Measurements from ENCODE around the gene ENTHD1.
"Not testable (repeated sequence)": the region's sequence is repeated elsewhere in the genome, so short reads cannot be mapped to it uniquely, and the experiment has no call there.

ENTHD1 gene

GRCh38 chr22:39895682-39896081, 2.1 kb upstream of the ENTHD1 start:
- Histone ChIP-seq H3K79me2 (ENCODE audit: insufficient read depth, low read depth) (no peaks in the 10 kb centered on the region), H2AFZ (ENCODE audit: low read depth) (no peak overlapping the region), H3K4me3 (IDR thresholded peaks at IDR 0.05; ENCODE audit: insufficient read depth, low read depth, low read length) (no peak overlapping the region), H3K9ac (no peak overlapping the region), H3K27ac (no peak overlapping the region), H3K36me3 (ENCODE audit: insufficient read depth) (no peaks in the 10 kb centered on the region), H3K4me1 (ENCODE audit: low read depth, poor library complexity, severe bottlenecking) (peaks cover 7% of the 10 kb centered on the region), H4K20me1 (ENCODE audit: insufficient read depth) (no peaks in the 10 kb centered on the region), H3K27me3 (ENCODE audit: insufficient read depth, low read depth) (no peaks in the 10 kb centered on the region), H3K4me2 (no peak overlapping the region)
- TF ChIP-seq, protein P1, sequence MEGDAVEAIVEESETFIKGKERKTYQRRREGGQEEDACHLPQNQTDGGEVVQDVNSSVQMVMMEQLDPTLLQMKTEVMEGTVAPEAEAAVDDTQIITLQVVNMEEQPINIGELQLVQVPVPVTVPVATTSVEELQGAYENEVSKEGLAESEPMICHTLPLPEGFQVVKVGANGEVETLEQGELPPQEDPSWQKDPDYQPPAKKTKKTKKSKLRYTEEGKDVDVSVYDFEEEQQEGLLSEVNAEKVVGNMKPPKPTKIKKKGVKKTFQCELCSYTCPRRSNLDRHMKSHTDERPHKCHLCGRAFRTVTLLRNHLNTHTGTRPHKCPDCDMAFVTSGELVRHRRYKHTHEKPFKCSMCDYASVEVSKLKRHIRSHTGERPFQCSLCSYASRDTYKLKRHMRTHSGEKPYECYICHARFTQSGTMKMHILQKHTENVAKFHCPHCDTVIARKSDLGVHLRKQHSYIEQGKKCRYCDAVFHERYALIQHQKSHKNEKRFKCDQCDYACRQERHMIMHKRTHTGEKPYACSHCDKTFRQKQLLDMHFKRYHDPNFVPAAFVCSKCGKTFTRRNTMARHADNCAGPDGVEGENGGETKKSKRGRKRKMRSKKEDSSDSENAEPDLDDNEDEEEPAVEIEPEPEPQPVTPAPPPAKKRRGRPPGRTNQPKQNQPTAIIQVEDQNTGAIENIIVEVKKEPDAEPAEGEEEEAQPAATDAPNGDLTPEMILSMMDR (conservative IDR thresholded peaks at IDR 0.05; ENCODE audit: low read depth, low read length), result no peak

DNA sequence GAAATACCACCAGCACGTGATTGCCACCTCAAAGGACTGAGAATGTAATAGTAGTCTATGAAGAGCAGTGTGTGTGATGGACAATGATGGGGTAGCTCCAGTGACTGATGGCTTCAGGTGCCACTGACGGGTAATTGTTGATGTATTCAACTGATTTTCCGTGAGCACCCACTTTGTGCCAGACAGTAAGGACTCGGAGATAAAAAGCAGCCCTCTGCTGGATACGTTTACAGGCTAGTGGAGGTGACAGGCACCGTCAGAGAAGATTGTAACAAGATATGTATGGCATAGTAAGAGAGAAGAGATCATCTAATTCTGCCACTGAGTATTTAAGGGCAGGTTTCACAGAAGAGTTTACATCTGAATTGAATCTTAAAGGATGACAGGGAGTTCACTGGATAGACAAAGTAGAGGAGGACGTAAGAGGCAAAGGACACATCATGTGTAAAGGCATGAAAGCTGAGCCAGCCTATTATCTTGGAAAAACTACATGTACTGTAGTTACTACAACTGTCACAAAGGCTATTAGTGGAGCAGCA, 1.1 kb upstream of the ENTHD1 start:
- H2AFZ ChIP-seq (ENCODE audit: low read depth), result no peak overlapping the region
- no peaks in the 10 kb centered on the region for H3K27me3 ChIP-seq (ENCODE audit: insufficient read depth, low read depth)
- TF ChIP-seq, protein P1 (conservative IDR thresholded peaks at IDR 0.05; ENCODE audit: low read depth, low read length), result no peak
- H3K4me3 ChIP-seq (IDR thresholded peaks at IDR 0.05; ENCODE audit: insufficient read depth, low read depth, low read length), result no peak overlapping the region
- H3K4me2 ChIP-seq, result no peak overlapping the region
- H3K27ac ChIP-seq, result no peak overlapping the region
- no peak overlapping the region for H3K9ac ChIP-seq
- no peaks in the 10 kb centered on the region for H4K20me1 ChIP-seq (ENCODE audit: insufficient read depth)
- no peaks in the 10 kb centered on the region for H3K79me2 ChIP-seq (ENCODE audit: insufficient read depth, low read depth)
- H3K36me3 ChIP-seq (ENCODE audit: insufficient read depth), result no peaks in the 10 kb centered on the region
- H3K4me1 ChIP-seq (ENCODE audit: low read depth, poor library complexity, severe bottlenecking), result no peaks in the 10 kb centered on the region

DNA sequence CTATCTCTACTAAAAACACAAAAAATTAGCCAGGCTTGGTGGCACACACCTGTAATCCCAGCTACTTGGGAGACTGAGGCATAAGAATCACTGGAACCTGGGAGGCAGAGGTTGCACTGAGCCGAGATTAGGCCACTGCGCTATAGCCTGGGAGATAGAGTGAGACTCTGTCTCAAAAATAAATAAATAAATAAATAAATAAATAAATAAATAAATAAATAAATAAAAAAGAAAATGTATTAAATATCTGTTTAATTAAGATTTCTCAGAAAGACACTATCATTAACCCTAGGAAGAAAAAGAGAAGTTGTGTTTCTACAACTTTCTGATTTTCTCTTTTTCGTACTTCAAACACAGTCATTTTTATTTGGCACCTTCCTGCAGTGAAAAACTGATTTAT, 3.6 kb downstream of the ENTHD1 start:
- H4K20me1 ChIP-seq (ENCODE audit: insufficient read depth), result not testable (repeated sequence)

DNA sequence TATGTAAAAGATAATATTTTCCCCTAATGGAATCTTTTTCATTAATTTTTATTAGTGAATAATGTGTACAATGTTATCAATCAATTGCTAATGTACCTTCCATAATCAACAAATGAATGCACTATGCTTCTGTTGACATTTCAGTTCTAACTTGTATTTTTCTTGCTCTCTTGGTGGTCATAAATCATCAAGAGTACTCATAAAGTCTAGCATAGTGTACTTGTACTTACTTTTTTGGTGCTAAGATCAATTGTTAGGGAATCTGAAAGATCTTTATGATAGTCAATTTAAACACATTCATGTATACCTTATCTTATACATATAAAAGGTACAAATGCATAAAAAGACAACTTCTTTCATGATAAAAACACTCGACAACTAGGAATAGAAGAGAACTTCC, 10.5 kb downstream of the ENTHD1 start:
- TF ChIP-seq, protein P1 (conservative IDR thresholded peaks at IDR 0.05; ENCODE audit: low read depth, low read length), result no peak
- Histone ChIP-seq H4K20me1 (ENCODE audit: insufficient read depth) (no peaks in the 10 kb centered on the region), H3K4me2 (no peak overlapping the region), H3K4me3 (IDR thresholded peaks at IDR 0.05; ENCODE audit: insufficient read depth, low read depth, low read length) (no peak overlapping the region), H3K9ac (no peak overlapping the region), H3K79me2 (ENCODE audit: insufficient read depth, low read depth) (no peaks in the 10 kb centered on the region), H3K36me3 (ENCODE audit: insufficient read depth) (no peaks in the 10 kb centered on the region), H3K27me3 (ENCODE audit: insufficient read depth, low read depth) (no peaks in the 10 kb centered on the region), H3K4me1 (ENCODE audit: low read depth, poor library complexity, severe bottlenecking) (no peaks in the 10 kb centered on the region), H3K27ac (no peak overlapping the region), H2AFZ (ENCODE audit: low read depth) (no peak overlapping the region)

More for the DNA sequence above, 3.6 kb downstream of the ENTHD1 start:
- H3K27ac ChIP-seq; H3K4me1 ChIP-seq (ENCODE audit: low read depth, poor library complexity, severe bottlenecking); H3K79me2 ChIP-seq (ENCODE audit: insufficient read depth, low read depth); H3K9ac ChIP-seq; H3K4me3 ChIP-seq (IDR thresholded peaks at IDR 0.05; ENCODE audit: insufficient read depth, low read depth, low read length); H2AFZ ChIP-seq (ENCODE audit: low read depth); H3K36me3 ChIP-seq (ENCODE audit: insufficient read depth); H3K4me2 ChIP-seq; H3K27me3 ChIP-seq (ENCODE audit: insufficient read depth, low read depth): not testable (repeated sequence)

DNA sequence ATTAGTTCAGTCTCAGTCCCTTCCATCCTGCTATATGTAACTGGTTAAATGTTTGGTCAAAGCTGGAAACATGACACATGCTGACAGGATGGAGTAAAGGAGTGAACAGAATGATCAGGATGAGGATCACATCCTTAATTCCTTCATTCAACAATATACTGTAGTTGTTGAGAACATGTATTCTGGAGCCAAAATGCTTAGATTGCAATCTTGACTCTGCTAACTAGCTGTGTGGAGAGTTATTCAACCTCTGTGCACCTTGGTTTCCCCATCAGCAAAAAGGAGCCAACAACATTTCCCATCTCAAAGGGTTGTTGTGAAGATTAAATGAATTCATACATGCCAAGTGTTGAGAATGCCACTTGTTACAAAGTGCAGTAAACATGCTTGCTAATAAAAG, 12.8 kb downstream of the ENTHD1 start:
- no peak overlapping the region for H3K4me2 ChIP-seq
- TF ChIP-seq, protein P1 (conservative IDR thresholded peaks at IDR 0.05; ENCODE audit: low read depth, low read length), result no peak
- H3K9ac ChIP-seq, result no peak overlapping the region
- no peaks in the 10 kb centered on the region for H3K79me2 ChIP-seq (ENCODE audit: insufficient read depth, low read depth)
- no peaks in the 10 kb centered on the region for H4K20me1 ChIP-seq (ENCODE audit: insufficient read depth)
- no peak overlapping the region for H3K4me3 ChIP-seq (IDR thresholded peaks at IDR 0.05; ENCODE audit: insufficient read depth, low read depth, low read length)
- H3K27me3 ChIP-seq (ENCODE audit: insufficient read depth, low read depth), result no peaks in the 10 kb centered on the region
- no peak overlapping the region for H2AFZ ChIP-seq (ENCODE audit: low read depth)
- no peak overlapping the region for H3K27ac ChIP-seq
- no peaks in the 10 kb centered on the region for H3K36me3 ChIP-seq (ENCODE audit: insufficient read depth)
- no peaks in the 10 kb centered on the region for H3K4me1 ChIP-seq (ENCODE audit: low read depth, poor library complexity, severe bottlenecking)
